Gastrocnemius medialis (tissue), 4 donors: ENCODE measurements around the gene ADAMTS4.
A peak's percentile ranks its signal among the peaks of the same experiment; 100 is the strongest.

Experiments
- POLR2A ChIP-seq, 2 donors: fragments of 450-650 bp; IDR thresholded peaks; one replicate each; pipeline ENCODE4 v1.6.1; 2017; ENCODE audit warnings: antibody characterized with exemption in 2 of 2, mild to moderate bottlenecking in 2 of 2, moderate library complexity in 2 of 2
- TF ChIP-seq, protein P1 (sequence below), 5 experiments: fragments of 450-650 bp in 3 of 5; fragments of 200-600 bp in 2 of 5; sonication (generic) in 2 of 5; IDR thresholded peaks in 4 of 5; conservative IDR thresholded peaks in 1 of 5; 1 replicate in 4 of 5; 2 replicates in 1 of 5; pipeline ENCODE4 v1.5.1; 2016 to 2019; ENCODE audit warnings: antibody characterized with exemption in 5 of 5, mild to moderate bottlenecking in 3 of 5, moderate library complexity in 3 of 5

DNA sequence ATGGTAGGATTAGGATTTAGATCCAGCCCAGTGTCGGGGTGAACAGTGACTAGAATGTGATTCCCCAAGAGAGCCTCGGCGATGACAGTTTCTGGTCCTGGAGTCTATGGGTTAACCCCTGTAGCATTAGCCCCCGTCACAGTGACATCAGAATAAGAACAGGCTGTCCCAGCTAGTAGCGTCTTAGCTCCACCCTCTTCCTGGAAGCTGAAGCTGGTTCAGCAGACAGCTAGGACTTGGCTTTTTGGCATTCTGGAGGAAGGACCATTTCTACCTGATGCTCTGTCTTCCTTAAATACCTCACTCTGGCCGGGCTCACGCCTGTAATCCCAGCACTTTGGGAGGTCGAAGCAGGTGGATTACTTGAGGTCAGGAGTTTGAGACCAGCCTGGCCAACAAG lies 8.3 kb upstream of the ADAMTS4 start:
- TF ChIP-seq, protein P1, sequence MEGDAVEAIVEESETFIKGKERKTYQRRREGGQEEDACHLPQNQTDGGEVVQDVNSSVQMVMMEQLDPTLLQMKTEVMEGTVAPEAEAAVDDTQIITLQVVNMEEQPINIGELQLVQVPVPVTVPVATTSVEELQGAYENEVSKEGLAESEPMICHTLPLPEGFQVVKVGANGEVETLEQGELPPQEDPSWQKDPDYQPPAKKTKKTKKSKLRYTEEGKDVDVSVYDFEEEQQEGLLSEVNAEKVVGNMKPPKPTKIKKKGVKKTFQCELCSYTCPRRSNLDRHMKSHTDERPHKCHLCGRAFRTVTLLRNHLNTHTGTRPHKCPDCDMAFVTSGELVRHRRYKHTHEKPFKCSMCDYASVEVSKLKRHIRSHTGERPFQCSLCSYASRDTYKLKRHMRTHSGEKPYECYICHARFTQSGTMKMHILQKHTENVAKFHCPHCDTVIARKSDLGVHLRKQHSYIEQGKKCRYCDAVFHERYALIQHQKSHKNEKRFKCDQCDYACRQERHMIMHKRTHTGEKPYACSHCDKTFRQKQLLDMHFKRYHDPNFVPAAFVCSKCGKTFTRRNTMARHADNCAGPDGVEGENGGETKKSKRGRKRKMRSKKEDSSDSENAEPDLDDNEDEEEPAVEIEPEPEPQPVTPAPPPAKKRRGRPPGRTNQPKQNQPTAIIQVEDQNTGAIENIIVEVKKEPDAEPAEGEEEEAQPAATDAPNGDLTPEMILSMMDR (IDR thresholded peaks at IDR 0.05 in 4 of 5, conservative IDR thresholded peaks at IDR 0.05 in 1 of 5), result no peak
- peak; percentile 53 to 54 for TF ChIP-seq POLR2A (IDR thresholded peaks at IDR 0.05)
